ENCODE results near the gene U2AF1L4.

U2AF1L4 gene

DNA sequence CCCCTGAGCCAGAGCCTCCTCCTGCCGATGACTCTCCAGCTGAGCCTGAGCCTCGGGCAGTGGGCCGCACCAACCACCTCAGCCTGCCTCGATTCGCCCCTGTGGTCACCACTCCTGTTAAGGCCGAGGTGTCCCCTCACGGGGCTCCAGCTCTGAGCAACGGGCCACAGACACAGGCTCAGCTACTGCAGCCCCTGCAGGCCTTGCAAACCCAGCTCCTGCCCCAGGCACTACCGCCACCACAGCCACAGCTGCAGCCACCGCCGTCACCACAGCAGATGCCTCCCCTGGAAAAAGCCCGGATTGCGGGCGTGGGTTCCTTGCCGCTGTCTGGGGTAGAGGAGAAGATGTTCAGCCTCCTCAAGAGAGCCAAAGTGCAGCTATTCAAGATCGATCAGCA lies 23.8 kb downstream of the U2AF1L4 start:
- no peaks in the 10 kb centered on the region for H3K27me3 ChIP-seq
- H3K4me3 ChIP-seq (ENCODE audit: low read depth, low read length) = no peak overlapping the region
- TF ChIP-seq, protein P1, sequence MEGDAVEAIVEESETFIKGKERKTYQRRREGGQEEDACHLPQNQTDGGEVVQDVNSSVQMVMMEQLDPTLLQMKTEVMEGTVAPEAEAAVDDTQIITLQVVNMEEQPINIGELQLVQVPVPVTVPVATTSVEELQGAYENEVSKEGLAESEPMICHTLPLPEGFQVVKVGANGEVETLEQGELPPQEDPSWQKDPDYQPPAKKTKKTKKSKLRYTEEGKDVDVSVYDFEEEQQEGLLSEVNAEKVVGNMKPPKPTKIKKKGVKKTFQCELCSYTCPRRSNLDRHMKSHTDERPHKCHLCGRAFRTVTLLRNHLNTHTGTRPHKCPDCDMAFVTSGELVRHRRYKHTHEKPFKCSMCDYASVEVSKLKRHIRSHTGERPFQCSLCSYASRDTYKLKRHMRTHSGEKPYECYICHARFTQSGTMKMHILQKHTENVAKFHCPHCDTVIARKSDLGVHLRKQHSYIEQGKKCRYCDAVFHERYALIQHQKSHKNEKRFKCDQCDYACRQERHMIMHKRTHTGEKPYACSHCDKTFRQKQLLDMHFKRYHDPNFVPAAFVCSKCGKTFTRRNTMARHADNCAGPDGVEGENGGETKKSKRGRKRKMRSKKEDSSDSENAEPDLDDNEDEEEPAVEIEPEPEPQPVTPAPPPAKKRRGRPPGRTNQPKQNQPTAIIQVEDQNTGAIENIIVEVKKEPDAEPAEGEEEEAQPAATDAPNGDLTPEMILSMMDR (IDR thresholded peaks at IDR 0.05; ENCODE audit: low read depth, low read length) = no peak
- no peak for DNase-seq
- H3K36me3 ChIP-seq = peaks cover 59% of the 10 kb centered on the region
- no peaks in the 10 kb centered on the region for H3K4me1 ChIP-seq
- no peaks in the 10 kb centered on the region for H3K9me3 ChIP-seq

DNA sequence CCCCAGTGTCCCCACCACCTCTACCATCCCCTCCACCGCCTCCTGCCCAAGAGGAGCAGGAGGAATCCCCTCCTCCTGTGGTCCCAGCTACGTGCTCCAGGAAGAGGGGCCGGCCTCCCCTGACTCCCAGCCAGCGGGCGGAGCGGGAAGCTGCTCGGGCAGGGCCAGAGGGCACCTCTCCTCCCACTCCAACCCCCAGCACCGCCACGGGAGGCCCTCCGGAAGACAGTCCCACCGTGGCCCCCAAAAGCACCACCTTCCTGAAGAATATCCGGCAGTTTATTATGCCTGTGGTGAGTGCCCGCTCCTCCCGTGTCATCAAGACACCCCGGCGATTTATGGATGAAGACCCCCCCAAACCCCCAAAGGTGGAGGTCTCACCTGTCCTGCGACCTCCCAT lies 24.6 kb downstream of the U2AF1L4 start:
- Histone ChIP-seq H3K36me3 (peaks cover 52% of the 10 kb centered on the region), H3K9me3 (no peaks in the 10 kb centered on the region), H3K27me3 (no peaks in the 10 kb centered on the region), H3K4me1 (no peaks in the 10 kb centered on the region), H3K4me3 (ENCODE audit: low read depth, low read length) (no peak overlapping the region)
- TF ChIP-seq, protein P1 (IDR thresholded peaks at IDR 0.05; ENCODE audit: low read depth, low read length) = no peak
- DNase-seq = no peak

DNA sequence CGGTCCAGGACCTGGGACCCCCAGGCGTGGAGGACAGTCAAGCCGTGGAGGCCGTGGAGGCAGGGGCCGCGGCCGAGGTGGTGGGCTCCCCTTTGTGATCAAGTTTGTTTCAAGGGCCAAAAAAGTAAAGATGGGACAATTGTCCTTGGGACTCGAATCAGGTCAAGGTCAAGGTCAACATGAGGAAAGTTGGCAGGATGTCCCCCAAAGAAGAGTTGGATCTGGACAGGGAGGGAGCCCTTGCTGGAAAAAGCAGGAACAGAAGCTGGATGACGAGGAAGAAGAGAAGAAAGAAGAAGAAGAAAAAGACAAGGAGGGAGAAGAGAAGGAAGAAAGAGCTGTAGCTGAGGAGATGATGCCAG lies 25.1 kb downstream of the U2AF1L4 start:
- H3K4me1 ChIP-seq = no peaks in the 10 kb centered on the region
- H3K27me3 ChIP-seq = no peaks in the 10 kb centered on the region
- no peaks in the 10 kb centered on the region for H3K9me3 ChIP-seq
- H3K4me3 ChIP-seq (ENCODE audit: low read depth, low read length) = no peak overlapping the region
- TF ChIP-seq, protein P1 (IDR thresholded peaks at IDR 0.05; ENCODE audit: low read depth, low read length) = no peak
- DNase-seq = no peak
- peaks cover 47% of the 10 kb centered on the region for H3K36me3 ChIP-seq

DNA sequence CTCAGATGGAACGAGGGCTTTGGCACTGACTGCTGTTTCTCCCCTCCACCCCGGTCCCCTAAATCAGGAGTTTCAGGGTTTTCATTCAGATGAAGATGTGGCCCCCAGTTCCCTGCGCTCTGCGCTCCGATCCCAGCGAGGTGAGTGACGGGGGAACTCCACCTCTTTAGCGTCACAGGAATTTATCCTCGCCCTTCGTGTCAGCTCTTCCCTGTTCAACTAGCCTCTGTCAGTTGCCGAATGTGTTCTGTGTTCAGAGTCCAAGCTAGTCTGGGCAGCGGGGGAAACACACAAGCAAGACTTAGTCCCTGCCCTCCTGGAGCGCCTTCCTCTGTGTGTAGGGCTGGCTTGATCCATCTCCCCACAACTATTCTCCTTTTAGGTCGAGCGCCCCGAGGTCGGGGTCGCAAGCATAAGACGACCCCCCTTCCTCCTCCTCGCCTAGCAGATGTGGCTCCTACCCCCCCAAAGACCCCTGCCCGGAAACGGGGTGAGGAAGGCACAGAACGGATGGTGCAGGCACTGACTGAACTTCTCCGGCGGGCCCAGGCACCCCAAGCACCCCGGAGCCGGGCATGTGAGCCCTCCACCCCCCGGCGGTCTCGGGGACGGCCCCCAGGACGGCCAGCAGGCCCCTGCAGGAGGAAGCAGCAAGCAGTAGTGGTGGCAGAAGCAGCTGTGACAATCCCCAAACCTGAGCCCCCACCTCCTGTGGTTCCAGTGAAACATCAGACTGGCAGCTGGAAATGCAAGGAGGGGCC lies 25.6 kb downstream of the U2AF1L4 start:
- H3K27me3 ChIP-seq = no peaks in the 10 kb centered on the region
- H3K4me3 ChIP-seq (ENCODE audit: low read depth, low read length) = peak overlapping the region; percentile 87
- no peak for DNase-seq
- TF ChIP-seq, protein P1 (IDR thresholded peaks at IDR 0.05; ENCODE audit: low read depth, low read length) = no peak
- H3K9me3 ChIP-seq = no peaks in the 10 kb centered on the region
- peaks cover 41% of the 10 kb centered on the region for H3K36me3 ChIP-seq
- no peaks in the 10 kb centered on the region for H3K4me1 ChIP-seq

DNA sequence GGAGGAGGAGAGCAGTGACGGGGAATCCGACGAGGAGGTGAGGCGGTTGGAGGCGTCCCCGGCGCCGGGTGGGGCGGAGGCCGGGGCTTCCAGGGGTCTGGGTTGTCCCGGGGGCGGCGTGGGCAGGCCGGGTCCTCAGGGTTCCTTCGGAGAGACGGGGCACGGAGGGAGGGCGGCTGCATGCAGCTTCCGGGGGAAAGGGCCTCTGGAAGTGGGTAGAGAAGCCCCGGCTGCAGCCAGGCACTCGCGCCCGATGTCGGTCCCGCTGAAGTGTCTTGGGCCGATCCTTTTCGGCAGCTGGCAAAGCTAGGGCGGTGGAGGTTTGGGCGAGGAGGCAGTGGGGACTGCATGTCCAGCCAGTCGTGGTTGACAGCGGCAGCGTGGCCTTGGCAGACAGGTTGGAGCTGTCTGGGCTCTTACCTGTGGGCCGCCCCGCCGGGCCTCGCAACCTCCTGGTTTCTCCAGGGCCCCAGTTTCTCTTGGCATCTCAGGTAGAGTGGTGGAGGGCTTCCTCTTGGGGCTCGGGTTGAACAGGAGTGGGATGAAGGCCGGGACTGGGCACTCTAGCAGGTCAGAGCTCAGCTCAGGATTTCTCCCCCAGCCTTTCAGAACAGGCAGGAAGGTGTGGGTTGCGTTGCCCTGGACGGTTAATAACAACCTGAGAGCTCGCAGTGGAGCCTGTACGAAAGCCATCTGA lies 26.7 kb downstream of the U2AF1L4 start:
- Histone ChIP-seq H3K9me3 (no peaks in the 10 kb centered on the region), H3K36me3 (peaks cover 31% of the 10 kb centered on the region), H3K27me3 (no peaks in the 10 kb centered on the region), H3K4me1 (no peaks in the 10 kb centered on the region; the same call in 1 of the 2 replicates), H3K4me3 (ENCODE audit: low read depth, low read length) (peak overlapping the region; percentile 87)
- peak; percentile 43 for DNase-seq
- TF ChIP-seq, protein P1 (IDR thresholded peaks at IDR 0.05; ENCODE audit: low read depth, low read length) = no peak
